ENCODE measurements around the gene DRC7. TPM values are rescaled to one million over a fixed set of nuclear protein-coding genes. Genes with fewer than 3 reads are reported as not detected.

Gene DRC7
- total RNA-seq, 1 donor from 2014 or later: 0.16 TPM

DNA sequence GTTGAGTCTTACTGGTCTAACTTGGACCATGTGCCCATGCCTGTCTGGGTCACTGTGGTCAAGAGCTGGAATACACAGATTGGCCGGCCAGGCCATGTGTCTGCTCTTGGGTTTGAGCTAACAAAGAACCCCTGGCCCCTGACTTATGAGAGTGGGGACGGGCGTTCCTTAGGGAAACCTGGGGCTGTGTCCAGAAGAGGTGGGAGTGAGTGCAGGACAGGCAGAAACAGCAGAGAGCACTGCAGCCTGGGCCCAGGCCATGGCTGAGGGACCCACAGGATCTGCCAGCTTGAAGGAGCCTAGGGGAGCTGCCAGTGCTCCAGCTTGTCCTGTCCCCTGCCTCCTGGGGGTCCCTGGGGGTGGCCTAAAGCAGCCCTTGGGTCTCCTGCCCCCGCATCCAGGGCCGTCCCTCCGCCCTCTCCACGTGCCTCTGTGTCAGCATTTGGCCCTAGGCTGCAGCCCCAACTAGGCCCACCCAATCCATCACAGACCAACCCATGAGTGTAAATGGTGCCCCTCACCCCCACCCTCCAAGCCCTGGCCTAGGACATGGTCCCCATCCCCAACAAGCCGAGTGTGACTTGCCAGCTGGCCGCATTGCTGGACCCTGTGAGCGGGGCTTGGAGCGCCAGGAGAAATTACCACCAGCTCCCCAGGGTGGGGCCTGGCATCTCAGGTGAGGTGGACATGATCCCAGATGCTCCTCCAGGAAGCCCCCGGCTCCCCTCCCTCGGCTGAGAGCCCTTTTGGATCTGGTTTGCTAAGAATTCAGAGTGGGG lies 12.5 kb upstream of the DRC7 start:
- peaks cover 10% of the 10 kb centered on the region for H3K4me1 Mint-ChIP-seq
- H3K9me3 Mint-ChIP-seq: peaks cover 2% of the 10 kb centered on the region
- no peak overlapping the region for H3K27ac Mint-ChIP-seq (ENCODE audit: unreplicated experiment)
- H3K27me3 Mint-ChIP-seq (ENCODE audit: low read depth): no peaks in the 10 kb centered on the region
- TF ChIP-seq, protein P1, sequence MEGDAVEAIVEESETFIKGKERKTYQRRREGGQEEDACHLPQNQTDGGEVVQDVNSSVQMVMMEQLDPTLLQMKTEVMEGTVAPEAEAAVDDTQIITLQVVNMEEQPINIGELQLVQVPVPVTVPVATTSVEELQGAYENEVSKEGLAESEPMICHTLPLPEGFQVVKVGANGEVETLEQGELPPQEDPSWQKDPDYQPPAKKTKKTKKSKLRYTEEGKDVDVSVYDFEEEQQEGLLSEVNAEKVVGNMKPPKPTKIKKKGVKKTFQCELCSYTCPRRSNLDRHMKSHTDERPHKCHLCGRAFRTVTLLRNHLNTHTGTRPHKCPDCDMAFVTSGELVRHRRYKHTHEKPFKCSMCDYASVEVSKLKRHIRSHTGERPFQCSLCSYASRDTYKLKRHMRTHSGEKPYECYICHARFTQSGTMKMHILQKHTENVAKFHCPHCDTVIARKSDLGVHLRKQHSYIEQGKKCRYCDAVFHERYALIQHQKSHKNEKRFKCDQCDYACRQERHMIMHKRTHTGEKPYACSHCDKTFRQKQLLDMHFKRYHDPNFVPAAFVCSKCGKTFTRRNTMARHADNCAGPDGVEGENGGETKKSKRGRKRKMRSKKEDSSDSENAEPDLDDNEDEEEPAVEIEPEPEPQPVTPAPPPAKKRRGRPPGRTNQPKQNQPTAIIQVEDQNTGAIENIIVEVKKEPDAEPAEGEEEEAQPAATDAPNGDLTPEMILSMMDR (conservative IDR thresholded peaks at IDR 0.05): no peak
- H3K36me3 Mint-ChIP-seq (ENCODE audit: low read depth): no peaks in the 10 kb centered on the region
- no peak overlapping the region for H3K4me3 Mint-ChIP-seq
- no peak for DNase-seq (ENCODE audit: low read depth, low spot score)

DNA sequence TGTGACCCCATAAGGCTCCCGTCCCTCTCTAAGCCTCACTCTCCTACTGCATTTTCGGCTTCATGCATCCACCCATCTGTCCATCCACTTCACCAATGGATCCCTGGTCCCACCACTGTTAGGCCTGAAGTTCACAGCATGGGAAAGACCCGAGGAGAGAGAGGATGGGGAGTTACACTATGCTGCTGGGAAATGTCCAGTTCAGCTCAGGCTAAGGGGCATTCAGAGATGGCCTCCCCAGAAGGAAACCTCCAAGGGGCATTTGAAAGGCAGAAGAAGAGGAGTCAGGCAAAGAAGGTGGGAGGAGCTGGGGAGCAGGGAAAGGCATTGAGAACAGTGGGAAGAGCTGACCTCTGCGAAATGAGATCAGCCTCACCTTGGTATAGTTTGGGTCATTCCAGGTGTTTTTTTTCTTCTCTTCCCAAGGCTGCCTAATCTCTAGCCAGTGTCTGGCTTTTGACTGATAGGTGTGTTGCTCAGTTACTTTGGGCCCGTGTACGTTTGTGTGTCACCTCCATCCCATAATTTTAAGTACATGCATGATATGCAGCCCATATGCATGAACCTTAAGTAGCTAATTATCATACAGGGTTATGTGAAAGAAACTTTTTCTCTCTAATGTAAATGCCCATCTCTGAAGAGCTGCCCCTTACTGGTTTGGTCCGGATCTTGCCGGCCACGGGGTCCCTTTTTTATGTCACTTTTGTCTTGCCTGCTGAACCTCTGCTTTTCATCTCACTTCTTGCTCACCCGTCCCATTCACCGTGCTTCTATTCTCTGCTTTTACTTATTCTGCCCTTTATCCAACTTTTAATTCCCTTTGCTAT lies 11.6 kb upstream of the DRC7 start:
- no peak for DNase-seq (ENCODE audit: low read depth, low spot score)
- Mint-ChIP-seq H3K36me3 (ENCODE audit: low read depth) (no peaks in the 10 kb centered on the region), H3K9me3 (peaks cover 2% of the 10 kb centered on the region), H3K4me1 (peaks cover 5% of the 10 kb centered on the region), H3K27me3 (ENCODE audit: low read depth) (no peaks in the 10 kb centered on the region), H3K4me3 (no peak overlapping the region), H3K27ac (ENCODE audit: unreplicated experiment) (no peak overlapping the region)
- TF ChIP-seq, protein P1 (conservative IDR thresholded peaks at IDR 0.05): no peak

DNA sequence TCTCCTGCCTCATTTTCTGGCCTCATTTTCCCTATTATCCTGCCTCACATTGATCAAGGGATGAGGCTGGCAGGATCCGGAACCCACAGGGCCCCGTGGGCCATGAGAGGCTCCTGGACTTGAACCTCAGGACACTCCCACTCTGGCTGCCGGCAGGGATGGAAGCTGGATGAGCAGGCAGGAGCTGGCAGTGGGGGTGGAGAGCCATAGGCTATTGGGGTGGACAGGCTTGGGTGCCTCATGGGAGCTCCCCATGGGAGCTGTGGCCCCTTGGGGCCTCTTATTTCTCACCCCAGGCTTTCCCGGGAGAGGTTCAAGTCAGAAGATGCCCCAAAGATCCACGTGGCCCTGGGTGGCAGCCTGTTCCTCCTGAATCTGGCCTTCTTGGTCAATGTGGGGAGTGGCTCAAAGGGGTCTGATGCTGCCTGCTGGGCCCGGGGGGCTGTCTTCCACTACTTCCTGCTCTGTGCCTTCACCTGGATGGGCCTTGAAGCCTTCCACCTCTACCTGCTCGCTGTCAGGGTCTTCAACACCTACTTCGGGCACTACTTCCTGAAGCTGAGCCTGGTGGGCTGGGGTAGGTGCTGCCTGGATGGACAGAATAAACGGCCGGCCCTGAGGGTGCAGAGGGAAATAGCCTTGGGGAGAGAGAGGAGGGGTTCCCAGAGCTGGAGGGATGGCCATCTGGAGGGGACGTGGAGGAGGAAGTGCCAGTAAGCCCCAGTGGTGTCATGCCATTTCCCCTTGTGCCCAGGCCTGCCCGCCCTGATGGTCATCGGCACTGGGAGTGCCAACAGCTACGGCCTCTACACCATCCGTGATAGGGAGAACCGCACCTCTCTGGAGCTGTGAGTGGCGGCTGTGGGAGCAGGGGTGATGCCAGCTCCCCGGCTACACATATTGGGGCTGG lies 10.7 kb upstream of the DRC7 start:
- no peaks in the 10 kb centered on the region for H3K27me3 Mint-ChIP-seq (ENCODE audit: low read depth)
- H3K4me3 Mint-ChIP-seq: no peak overlapping the region
- TF ChIP-seq, protein P1 (conservative IDR thresholded peaks at IDR 0.05): no peak
- no peaks in the 10 kb centered on the region for H3K36me3 Mint-ChIP-seq (ENCODE audit: low read depth)
- no peak overlapping the region for H3K27ac Mint-ChIP-seq (ENCODE audit: unreplicated experiment)
- H3K4me1 Mint-ChIP-seq: peaks cover 5% of the 10 kb centered on the region
- DNase-seq (ENCODE audit: low read depth, low spot score): no peak
- peaks cover 2% of the 10 kb centered on the region for H3K9me3 Mint-ChIP-seq

DNA sequence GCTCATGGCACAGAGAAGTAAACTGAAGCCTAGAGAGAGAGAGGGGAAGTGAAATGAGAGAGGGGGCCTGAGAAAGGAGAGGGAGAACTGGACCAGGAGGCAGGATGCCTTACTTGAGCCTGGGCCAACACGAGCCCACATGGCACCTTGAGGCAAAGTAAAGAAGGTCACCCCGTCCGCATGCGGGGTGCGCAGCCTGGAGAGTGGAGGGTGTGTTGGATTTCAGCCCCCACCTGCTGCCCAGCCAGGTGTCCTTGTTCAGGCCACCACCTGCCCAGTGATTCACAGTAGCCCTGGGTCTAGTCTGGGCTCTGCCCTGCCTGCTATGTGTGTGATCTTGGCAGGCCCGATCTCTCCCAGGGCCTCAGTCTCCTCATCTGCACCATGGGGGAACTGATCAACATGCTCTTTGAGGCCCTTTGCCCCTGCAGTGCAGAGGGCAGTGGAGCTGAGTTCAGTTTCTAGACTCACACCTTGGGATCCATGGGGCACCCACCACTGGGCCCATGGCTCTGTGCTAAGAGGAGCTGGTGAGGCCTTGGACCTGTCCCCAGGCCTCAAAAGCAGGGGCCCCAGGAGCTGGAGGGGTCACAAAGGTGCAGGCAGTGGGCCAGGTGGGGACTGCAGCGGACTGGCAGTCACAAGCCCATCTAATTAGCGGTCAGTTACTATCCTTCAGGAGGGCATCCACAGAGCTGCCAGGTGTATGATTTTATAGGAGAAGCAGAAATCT lies 9.8 kb upstream of the DRC7 start:
- peaks cover 2% of the 10 kb centered on the region for H3K9me3 Mint-ChIP-seq
- H3K36me3 Mint-ChIP-seq (ENCODE audit: low read depth): no peaks in the 10 kb centered on the region
- no peaks in the 10 kb centered on the region for H3K27me3 Mint-ChIP-seq (ENCODE audit: low read depth)
- H3K27ac Mint-ChIP-seq (ENCODE audit: unreplicated experiment): peak overlapping the region; percentile 23
- H3K4me1 Mint-ChIP-seq: peaks cover 11% of the 10 kb centered on the region
- TF ChIP-seq, protein P1 (conservative IDR thresholded peaks at IDR 0.05): no peak
- no peak for DNase-seq (ENCODE audit: low read depth, low spot score)
- no peak overlapping the region for H3K4me3 Mint-ChIP-seq
